Transverse colon (tissue), 4 donors: ENCODE data around the gene OCA2.

ENCODE experiments used
- POLR2A ChIP-seq: fragments of 450-650 bp; IDR thresholded peaks from one replicate; pipeline ENCODE4 v1.6.1; 2016; ENCODE audit warnings: antibody characterized with exemption, mild to moderate bottlenecking, moderate library complexity
- POLR2AphosphoS5 ChIP-seq, 3 donors: sonication (generic); formaldehyde crosslinking; IDR thresholded peaks; one replicate each; pipeline ENCODE4 v1.6.1; 2016; ENCODE audit warnings: antibody characterized with exemption in 3 of 3
- TF ChIP-seq, protein P1 (sequence below), 5 experiments: fragments of 200-600 bp in 3 of 5; fragments of 450-650 bp in 2 of 5; sonication (generic) in 3 of 5; IDR thresholded peaks; 1 replicate in 2 of 5; 2 replicates in 3 of 5; pipeline ENCODE4 v1.5.1; 2016 to 2017; ENCODE audit warnings: antibody characterized with exemption in 5 of 5, inconsistent platforms in 3 of 5, mild to moderate bottlenecking in 2 of 5, moderate library complexity in 1 of 5

DNA sequence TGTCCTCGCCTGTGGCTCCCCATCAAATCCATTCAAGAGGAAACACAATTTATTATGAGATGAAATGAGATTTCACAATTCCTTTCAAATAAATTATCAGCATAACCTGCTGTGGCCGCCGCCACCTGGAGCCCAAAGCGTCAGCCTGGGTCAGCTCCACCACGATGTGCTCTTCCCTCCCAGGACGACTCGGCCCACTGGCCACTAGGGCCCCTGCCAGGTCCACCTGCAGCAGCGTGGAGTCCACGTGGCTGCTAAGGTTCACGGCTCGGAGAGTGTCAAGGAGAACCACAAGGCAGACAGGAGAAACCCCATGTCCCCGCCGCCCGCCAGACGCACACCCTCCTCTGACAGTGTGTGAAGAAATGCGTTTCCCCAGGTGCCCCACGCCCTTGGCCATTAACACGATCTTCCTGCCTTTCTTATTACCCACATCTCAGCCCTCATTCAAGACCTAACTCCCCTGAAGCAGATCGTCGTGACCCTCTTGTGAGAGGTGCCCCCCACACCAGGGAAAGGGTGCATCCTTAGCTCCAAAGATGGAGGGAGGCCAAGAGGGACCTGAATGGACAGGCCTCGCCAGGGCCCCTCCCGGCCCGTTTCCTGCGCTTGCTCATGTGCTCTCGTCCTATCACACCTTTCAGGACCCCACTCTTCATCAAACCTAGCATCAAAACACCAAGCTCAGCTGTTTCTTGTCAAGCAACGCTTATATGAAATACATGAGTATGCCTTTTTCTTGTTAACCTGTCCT is 80.6 kb downstream of the OCA2 start:
- TF ChIP-seq POLR2AphosphoS5 (IDR thresholded peaks at IDR 0.05) (no peak), POLR2A (no peak)
- TF ChIP-seq, protein P1, sequence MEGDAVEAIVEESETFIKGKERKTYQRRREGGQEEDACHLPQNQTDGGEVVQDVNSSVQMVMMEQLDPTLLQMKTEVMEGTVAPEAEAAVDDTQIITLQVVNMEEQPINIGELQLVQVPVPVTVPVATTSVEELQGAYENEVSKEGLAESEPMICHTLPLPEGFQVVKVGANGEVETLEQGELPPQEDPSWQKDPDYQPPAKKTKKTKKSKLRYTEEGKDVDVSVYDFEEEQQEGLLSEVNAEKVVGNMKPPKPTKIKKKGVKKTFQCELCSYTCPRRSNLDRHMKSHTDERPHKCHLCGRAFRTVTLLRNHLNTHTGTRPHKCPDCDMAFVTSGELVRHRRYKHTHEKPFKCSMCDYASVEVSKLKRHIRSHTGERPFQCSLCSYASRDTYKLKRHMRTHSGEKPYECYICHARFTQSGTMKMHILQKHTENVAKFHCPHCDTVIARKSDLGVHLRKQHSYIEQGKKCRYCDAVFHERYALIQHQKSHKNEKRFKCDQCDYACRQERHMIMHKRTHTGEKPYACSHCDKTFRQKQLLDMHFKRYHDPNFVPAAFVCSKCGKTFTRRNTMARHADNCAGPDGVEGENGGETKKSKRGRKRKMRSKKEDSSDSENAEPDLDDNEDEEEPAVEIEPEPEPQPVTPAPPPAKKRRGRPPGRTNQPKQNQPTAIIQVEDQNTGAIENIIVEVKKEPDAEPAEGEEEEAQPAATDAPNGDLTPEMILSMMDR (IDR thresholded peaks at IDR 0.05), result no peak
